GM18951 (cell line): ENCODE measurements around the gene TTLL11.
A peak's percentile ranks its signal among the peaks of the same experiment; 100 is the strongest.

Source experiments
- POLR2A ChIP-seq: IDR thresholded peaks from 4 replicates; pipeline ENCODE4 v1.6.1; 2011; ENCODE audit warnings: mild to moderate bottlenecking; ENCODE audit not compliant: insufficient read length, insufficient read depth; ENCODE audit errors: extremely low read depth
- in situ Hi-C: fragments of 300-500 bp; cut with MboI; formaldehyde crosslinking; loops from one replicate; pipeline ENCODE4 v1.12.0; 2022; ENCODE audit warnings: low sequenced_read_pairs, mixed read lengths, inconsistent platforms; ENCODE audit not compliant: unreplicated experiment

Gene TTLL11

GRCh38 chr9:122092611-122093506 is at the start of gene TTLL11:
Gene TTLL11 (minus strand): TSS chr9:122093308. CDS start chr9:122093148, 160 bp downstream.
- in situ Hi-C loops: no loop called here
- peak; percentile 62 for TF ChIP-seq POLR2A

DNA sequence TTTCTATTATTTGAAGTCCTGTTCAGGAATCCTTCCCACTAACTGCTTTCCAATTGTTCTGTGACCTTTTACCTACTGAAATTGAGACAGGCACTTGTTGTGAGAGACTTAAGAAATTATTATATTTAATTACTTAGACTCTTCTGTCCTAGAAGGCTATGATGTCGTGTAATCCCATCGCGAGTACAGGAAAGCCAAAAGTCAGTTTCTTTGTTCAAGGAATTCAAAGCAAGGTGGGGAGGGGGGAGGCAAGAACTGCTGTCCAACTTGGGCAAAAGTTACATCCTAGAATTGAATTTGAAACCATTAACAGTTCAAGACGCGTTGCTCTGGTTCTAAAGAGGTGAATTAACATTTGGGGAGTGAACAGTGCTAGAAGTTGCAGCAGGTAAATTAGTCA is 48.6 kb upstream of the TTLL11 start:
- TF ChIP-seq POLR2A: no peak
- in situ Hi-C loops: no loop called here

- in situ Hi-C loops: no loop called here
These were observed 47.5 kb upstream of the TTLL11 start for GRCh38 chr9:122140368-122141193.

DNA sequence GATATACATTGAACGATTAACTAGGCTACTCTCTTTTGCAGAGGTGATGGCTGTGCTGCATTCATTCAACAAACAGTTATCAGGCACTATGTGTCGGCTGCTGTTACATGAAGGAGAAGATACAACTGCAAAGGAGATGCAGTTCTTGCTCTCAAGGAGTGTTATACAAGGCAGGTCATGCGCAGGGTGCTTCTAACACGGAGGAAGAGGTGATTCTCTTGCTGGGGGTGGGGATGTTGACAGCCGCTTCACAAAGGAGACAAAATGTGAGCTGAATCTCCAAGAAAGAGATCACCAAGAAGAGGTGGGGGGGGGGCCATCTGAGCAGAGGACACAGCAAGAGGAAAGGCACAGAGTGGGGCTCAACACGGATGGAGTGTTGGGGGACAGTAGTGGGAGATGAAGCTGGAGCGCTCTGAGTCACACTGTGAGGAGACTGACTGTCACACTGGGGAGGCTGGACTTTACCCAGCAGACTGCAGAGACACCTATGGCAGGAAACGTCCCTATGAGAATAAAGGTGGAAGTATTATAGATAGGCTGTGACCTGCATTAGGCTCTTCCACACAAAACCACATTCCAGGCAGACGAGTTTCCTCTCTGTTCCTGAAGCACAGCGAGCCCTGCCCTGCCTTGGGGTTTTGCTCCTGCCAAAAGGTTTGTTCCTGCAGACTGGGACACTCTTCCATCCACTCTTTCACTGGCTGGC is 45.6 kb upstream of the TTLL11 start:
- in situ Hi-C loops: no loop called here

More at GRCh38 chr9:122140368-122141193, 47.5 kb upstream of the TTLL11 start:
- TF ChIP-seq POLR2A: no peak

GRCh38 chr9:122135529-122135859 is 42.4 kb upstream of the TTLL11 start:
- in situ Hi-C loops: no loop called here
- TF ChIP-seq POLR2A: no peak

More for the DNA sequence above, 45.6 kb upstream of the TTLL11 start:
- no peak for TF ChIP-seq POLR2A

- TF ChIP-seq POLR2A: no peak
- in situ Hi-C loops: no loop called here
These were observed 41.9 kb upstream of the TTLL11 start for GRCh38 chr9:122134822-122135528.

GRCh38 chr9:122133984-122134535 is 41.0 kb upstream of the TTLL11 start:
- no peak for TF ChIP-seq POLR2A
- in situ Hi-C loops: no loop called here

- no peak for TF ChIP-seq POLR2A
- in situ Hi-C loops: no loop called here
These were observed 40.3 kb upstream of the TTLL11 start for GRCh38 chr9:122133263-122133983.

DNA sequence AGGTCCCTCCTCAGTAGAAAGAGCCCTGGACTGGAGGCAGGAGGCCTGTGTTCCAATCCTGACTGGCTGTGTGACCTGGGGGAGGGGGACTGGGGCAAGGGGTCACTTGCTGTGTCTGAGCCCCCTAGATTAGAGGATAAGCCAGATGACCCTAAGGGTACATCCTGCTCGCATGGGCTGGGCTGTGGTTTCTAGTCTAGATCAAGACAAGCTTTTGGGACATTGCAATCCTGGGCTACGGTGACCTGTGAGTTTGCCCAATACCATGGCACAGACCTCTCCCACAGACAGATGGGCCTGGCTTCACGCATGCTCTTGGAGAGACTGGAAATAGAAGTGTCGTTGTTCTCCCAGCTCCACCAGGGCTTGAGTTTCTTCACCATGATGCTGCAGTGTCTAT is 39.4 kb upstream of the TTLL11 start:
- no peak for TF ChIP-seq POLR2A
- in situ Hi-C loops: no loop called here

DNA sequence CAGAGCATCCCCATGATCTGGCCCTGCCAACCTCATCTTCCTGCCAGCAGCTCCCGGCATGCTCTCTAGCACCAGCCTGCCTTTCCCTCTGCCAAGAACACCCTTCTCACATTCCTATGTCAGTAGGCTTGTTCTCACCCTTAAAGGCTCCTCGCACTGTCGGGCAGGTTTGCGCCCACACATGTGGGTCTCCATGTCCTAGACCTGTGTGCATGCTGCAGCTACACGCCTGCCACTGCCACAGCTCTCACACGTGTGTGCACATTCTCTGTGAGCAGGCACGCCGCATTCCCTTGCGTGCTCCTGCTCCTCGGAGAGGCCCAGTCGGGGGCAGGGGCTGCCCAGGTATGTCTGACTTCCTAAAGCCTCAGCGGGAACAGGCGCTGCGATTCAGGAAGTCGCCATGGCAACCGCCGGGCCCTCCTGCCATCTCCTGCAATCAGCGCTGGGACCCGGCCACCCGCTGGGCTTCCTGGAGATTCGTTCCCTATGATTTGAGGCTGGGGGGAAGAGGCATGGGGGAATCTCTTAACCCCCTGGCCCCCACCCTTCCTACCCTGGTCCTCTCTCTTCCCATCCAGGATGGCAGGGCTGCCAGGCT is 38.4 kb upstream of the TTLL11 start:
- no peak for TF ChIP-seq POLR2A
- in situ Hi-C loops: no loop called here

DNA sequence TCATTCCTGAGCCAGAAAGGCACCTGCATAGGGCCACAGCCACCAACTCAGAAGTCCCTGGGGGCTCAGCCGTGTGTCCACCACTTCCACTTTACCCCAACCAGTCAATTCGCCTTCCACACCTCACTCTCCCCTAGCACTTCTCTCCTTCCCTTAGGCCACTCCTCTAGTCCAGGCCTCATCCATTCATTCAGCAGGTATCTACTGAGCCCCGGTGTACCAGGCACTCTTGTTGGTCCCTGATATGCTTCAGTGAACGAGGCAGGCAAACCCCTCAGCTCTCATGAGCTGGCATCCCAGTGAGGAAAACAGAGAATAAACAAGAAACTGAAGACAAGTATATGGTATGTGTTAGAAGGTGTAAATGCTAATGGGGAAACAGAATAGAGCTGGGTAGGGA is 37.7 kb upstream of the TTLL11 start:
- TF ChIP-seq POLR2A: no peak
- in situ Hi-C loops: no loop called here

- no peak for TF ChIP-seq POLR2A
- in situ Hi-C loops: loop anchor here (10.0 kb wide), 1 partner anchor 325 kb away; no protein-coding TSS in a partner anchor
These were observed 36.9 kb upstream of the TTLL11 start for GRCh38 chr9:122129969-122130368.

GRCh38 chr9:122128969-122129343 is 35.8 kb upstream of the TTLL11 start:
- no peak for TF ChIP-seq POLR2A
- in situ Hi-C loops: loop anchor here (10.0 kb wide), 1 partner anchor 326 kb away; no protein-coding TSS in a partner anchor
